ENCODE measurements around the gene LINGO4.

LINGO4 gene

DNA sequence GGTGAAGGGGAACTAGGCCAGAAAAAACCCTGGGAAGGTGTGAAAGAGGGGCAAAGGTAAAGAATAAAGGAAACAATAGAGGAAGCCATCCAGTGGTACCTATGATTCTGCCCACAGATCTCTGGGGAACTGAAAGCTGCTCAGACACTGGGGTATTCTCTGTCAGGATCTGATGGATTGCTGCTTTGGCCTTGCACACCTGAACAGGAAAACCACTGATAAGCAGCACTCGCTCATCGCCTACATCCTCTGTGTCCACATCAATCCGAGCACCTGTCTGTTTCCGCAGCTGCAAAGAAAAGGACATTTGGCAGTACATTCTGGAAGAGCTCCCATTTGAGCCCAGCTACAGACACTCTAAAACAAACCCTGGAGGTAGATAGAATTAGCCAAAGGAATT, 25.4 kb downstream of the LINGO4 start:
- no peak overlapping the region for H3K27ac ChIP-seq
- TF ChIP-seq, protein P1, sequence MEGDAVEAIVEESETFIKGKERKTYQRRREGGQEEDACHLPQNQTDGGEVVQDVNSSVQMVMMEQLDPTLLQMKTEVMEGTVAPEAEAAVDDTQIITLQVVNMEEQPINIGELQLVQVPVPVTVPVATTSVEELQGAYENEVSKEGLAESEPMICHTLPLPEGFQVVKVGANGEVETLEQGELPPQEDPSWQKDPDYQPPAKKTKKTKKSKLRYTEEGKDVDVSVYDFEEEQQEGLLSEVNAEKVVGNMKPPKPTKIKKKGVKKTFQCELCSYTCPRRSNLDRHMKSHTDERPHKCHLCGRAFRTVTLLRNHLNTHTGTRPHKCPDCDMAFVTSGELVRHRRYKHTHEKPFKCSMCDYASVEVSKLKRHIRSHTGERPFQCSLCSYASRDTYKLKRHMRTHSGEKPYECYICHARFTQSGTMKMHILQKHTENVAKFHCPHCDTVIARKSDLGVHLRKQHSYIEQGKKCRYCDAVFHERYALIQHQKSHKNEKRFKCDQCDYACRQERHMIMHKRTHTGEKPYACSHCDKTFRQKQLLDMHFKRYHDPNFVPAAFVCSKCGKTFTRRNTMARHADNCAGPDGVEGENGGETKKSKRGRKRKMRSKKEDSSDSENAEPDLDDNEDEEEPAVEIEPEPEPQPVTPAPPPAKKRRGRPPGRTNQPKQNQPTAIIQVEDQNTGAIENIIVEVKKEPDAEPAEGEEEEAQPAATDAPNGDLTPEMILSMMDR (IDR thresholded peaks at IDR 0.05), result no peak
- TF ChIP-seq ZFX (IDR thresholded peaks at IDR 0.05; ENCODE audit: borderline replicate concordance), result no peak

DNA sequence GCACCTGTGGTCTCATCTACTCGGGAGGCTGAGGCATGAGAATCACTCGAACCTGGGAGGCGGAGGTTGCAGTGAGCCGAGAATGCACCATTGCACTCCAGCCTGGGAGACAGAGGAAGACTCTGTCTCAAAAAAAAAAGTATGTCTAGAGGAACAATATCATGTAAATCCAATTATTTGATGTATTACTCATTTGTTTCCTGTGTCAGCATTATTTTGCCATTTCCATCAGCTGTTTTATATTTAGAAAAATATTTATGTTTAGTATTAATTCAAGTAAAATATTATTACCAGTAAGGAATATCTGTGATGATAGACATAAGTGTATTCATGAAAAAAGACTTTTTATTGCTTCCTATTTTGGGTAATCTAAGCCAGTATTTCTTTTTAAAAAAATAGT, 27.9 kb downstream of the LINGO4 start:
- no peak overlapping the region for H3K27ac ChIP-seq
- no peak for TF ChIP-seq ZFX (IDR thresholded peaks at IDR 0.05; ENCODE audit: borderline replicate concordance)
- TF ChIP-seq, protein P1 (IDR thresholded peaks at IDR 0.05), result no peak

DNA sequence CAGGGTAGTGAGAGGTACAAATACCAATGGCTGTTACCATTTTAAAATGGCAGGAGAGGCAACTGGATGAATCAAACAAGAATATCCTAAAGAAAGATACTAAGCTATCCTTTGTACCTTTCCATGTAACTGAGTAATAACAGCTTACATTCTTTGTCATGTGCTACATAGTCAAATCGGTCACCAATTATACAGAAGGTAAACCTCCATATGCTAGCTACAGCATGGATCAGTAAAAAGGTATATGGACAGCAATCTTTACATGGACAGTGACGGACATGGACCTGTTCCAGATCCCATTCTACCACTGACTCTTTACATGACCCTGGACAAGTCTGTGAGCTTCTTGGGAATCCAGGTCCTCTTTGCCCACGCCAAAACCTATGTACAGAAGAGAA, 28.6 kb downstream of the LINGO4 start:
- H3K27ac ChIP-seq, result no peak overlapping the region
- no peak for TF ChIP-seq ZFX (IDR thresholded peaks at IDR 0.05; ENCODE audit: borderline replicate concordance)
- TF ChIP-seq, protein P1 (IDR thresholded peaks at IDR 0.05), result no peak

DNA sequence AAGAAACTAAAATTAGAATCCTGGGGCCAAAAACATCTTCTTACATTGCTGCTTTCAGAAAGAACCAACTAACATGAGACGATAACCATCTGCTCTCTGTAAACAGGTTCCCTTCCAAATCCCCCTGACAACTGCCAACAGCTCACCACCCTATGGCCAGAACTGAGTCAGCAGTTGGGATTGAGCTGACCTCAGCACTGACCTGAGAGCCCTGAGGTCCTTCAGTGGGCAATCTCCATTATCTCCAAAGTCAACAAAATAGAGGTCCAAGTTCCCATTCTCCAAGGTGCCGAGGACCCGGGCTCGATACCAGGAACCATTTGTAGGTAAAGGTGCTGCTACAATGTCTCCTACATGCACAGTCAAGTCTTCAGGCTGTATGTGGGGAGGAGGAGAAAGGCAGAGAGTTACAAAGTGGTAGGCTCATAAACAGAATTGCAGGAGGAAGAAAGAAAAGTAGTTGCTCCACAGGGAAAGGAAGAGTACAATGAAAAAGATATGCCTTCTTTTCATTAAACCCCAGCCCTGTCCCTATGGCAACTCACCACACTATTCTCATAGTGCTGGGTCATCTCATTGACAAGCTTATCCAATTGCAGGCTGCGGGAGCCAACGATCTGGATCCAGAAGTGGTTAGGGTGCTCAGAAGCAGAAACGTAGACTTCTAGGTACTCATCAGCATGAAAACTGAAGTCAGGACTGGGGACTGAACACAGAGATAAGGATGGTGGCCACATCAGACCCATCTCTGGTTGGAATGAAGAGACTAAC, 29.1 kb downstream of the LINGO4 start:
- H3K27ac ChIP-seq, result no peak overlapping the region
- TF ChIP-seq, protein P1 (IDR thresholded peaks at IDR 0.05), result no peak
- no peak for TF ChIP-seq ZFX (IDR thresholded peaks at IDR 0.05; ENCODE audit: borderline replicate concordance)

DNA sequence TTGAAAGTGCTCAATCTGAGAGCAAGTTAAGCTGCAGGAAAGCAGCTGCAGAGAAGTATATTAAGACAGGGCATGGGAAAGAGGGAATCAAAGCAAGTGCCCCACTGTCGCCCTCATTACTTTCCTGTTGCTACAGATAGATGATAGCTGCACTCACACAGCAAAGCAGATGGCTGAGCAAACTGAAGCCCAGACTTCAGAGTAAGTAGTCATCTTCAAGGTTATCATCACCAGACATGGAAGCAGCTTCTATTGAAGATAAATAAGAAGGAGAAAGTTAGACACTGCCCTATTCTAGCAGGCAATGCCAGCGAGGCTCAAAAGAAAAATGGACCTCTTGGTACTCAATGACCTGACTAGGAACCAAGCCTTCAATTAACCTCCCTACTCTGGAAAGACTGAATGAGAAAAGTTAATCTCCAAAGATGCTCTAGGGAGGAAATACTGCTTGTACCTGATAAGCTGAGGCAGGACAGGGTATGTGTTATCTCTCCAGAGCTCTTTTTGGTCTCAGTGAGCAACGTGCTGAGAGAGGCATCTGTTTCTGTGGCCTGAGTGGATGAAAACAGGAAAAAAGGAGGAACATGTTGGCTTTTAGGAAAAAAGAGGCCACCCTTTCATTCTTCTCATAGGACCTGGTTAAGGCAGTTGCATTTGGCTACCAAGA, 30.8 kb downstream of the LINGO4 start:
- no peak overlapping the region for H3K27ac ChIP-seq

DNA sequence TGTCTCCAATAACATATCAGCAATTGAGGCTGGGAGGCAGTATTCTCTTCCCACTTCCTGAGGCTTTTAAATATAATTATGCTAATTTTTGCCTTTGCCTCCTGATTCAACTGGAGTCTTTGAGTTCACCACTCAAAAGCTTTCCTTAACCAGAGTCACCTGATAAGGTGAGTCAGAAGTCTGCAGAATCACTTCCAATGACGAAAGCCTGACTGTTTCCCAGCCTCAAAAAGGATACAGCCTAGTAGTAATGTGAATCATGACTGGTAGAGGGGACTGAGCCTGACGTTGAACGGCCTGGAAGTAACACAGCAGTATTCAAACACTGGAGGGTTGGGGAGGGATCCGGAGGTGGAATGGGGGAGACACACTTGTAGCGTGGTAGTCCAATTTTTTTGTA, 31.5 kb downstream of the LINGO4 start:
- TF ChIP-seq, protein P1 (IDR thresholded peaks at IDR 0.05), result no peak
- TF ChIP-seq ZFX (IDR thresholded peaks at IDR 0.05; ENCODE audit: borderline replicate concordance), result no peak
- no peak overlapping the region for H3K27ac ChIP-seq

More for the DNA sequence above, 30.8 kb downstream of the LINGO4 start:
- TF ChIP-seq, protein P1 (IDR thresholded peaks at IDR 0.05), result no peak
- TF ChIP-seq ZFX (IDR thresholded peaks at IDR 0.05; ENCODE audit: borderline replicate concordance), result no peak

DNA sequence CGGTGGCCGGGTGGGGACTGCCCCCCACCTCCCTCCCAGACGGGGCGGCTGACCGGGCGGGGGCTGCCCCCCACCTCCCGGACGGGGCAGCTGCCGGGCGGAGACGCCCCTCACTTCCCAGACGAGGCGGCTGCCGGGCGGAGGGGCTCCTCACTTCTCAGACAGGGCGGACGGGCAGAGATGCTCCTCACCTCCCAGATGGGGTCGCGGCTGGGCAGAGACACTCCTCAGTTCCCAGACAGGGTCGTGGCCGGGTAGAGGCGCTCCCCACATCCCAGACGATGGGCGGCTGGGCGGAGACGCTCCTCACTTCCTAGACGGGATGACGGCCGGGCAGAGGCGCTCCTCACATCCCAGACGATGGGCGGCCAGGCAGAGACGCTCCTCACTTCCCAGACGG, 35.9 kb downstream of the LINGO4 start:
- H3K27ac ChIP-seq, result peak overlapping the region; percentile 82; the same call in 1 of the 2 replicates

DNA sequence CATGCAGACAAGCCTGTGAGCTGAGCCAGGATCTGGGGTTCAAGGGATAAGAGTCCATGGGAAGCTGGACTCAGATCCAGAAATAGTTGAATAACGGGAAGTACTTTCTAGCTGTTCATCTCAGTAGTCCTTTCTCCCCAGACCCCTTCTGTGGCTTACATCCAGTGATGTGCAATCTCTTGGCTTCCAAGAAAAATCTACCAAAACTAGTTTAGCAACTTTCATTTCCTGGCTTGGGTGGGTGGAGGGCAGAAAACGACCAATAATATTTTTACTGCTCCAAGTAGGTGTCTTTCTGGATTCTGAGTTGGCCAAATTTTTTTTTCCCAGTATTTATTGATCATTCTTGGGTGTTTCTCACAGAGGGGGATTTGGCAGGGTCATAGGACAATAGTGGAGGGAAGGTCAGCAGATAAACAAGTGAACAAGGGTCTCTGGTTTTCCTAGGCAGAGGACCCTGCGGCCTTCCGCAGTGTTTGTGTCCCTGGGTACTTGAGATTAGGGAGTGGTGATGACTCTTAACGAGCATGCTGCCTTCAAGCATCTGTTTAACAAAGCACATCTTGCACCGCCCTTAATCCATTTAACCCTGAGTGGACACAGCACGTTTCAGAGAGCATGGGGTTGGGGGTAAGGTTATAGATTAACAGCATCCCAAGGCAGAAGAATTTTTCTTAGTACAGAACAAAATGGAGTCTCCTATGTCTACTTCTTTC, 36.7 kb downstream of the LINGO4 start:
- peak overlapping the region; percentile 82 for H3K27ac ChIP-seq
